GM18873 (cell line): ENCODE results near the gene PRLR.

Experiments
- ATAC-seq: cut with Tn5 transposase; IDR thresholded peaks from one replicate; pipeline ENCODE4 v1.9.1; 2021; ENCODE audit warnings: mild to moderate bottlenecking, moderate library complexity, moderate number of reproducible peaks; ENCODE audit not compliant: unreplicated experiment, low FRiP score

The PRLR gene

GRCh38 chr5:35237580-35238376 lies 7.5 kb upstream of the PRLR start:
- peak; percentile 86 for ATAC-seq

- ATAC-seq = no peak
Observed at GRCh38 chr5:35236770-35237169, 6.5 kb upstream of the PRLR start.

- no peak for ATAC-seq
Observed at GRCh38 chr5:35233601-35234000, 3.3 kb upstream of the PRLR start.

GRCh38 chr5:35233121-35233520 lies 2.8 kb upstream of the PRLR start:
- ATAC-seq = no peak

- ATAC-seq = no peak
Observed at GRCh38 chr5:35232124-35232523, 1.8 kb upstream of the PRLR start.

GRCh38 chr5:35229076-35230037 lies 930 bp downstream of the PRLR start:
- ATAC-seq = peak; percentile 43

- no peak for ATAC-seq
Observed at GRCh38 chr5:35228310-35228709, 2.0 kb downstream of the PRLR start.

- ATAC-seq = no peak
Observed at GRCh38 chr5:35227720-35228119, 2.6 kb downstream of the PRLR start.

GRCh38 chr5:35223787-35224395 lies 6.4 kb downstream of the PRLR start:
- ATAC-seq = no peak

GRCh38 chr5:35220967-35221366 lies 9.3 kb downstream of the PRLR start:
- no peak for ATAC-seq

GRCh38 chr5:35218981-35219380 lies 11.3 kb downstream of the PRLR start:
- ATAC-seq = no peak

- ATAC-seq = no peak
Observed at GRCh38 chr5:35214051-35214450, 16.2 kb downstream of the PRLR start.

- ATAC-seq = no peak
Observed at GRCh38 chr5:35213608-35214007, 16.7 kb downstream of the PRLR start.

GRCh38 chr5:35212122-35212982 lies 17.9 kb downstream of the PRLR start:
- ATAC-seq = peak; percentile 75

- ATAC-seq = no peak
Observed at GRCh38 chr5:35209862-35210261, 20.4 kb downstream of the PRLR start.

GRCh38 chr5:35205606-35206005 lies 24.7 kb downstream of the PRLR start:
- ATAC-seq = no peak

GRCh38 chr5:35205186-35205585 lies 25.1 kb downstream of the PRLR start:
- no peak for ATAC-seq

- no peak for ATAC-seq
Observed at GRCh38 chr5:35203403-35203802, 26.9 kb downstream of the PRLR start.

- peak; percentile 66 for ATAC-seq
Observed at GRCh38 chr5:35202319-35203111, 27.8 kb downstream of the PRLR start.
